HepG2 (cell line): ENCODE data around the gene VTN. TPM values are rescaled to one million over a fixed set of nuclear protein-coding genes. Genes with fewer than 3 reads are reported as not detected.

Experiments used
- AKAP8 ChIP-seq: sonication (generic); formaldehyde crosslinking; IDR thresholded peaks from 2 replicates; pipeline ENCODE4 v1.5.1; 2020; ENCODE audit warnings: mild to moderate bottlenecking, missing genetic modification reagents
- ARNTL ChIP-seq: sonication (generic); formaldehyde crosslinking; IDR thresholded peaks from 2 replicates; pipeline ENCODE4 v1.4.0; 2020; ENCODE audit warnings: mild to moderate bottlenecking, missing genetic modification reagents
- BORCS8-MEF2B ChIP-seq: sonication (generic); formaldehyde crosslinking; IDR thresholded peaks from 2 replicates; pipeline ENCODE4 v1.8.0; 2022; ENCODE audit warnings: mild to moderate bottlenecking, missing genetic modification reagents
- GTF3A ChIP-seq: sonication (generic); formaldehyde crosslinking; conservative IDR thresholded peaks from 2 replicates; pipeline ENCODE4 v1.4.0; 2020; ENCODE audit warnings: mild to moderate bottlenecking, missing genetic modification reagents
- MEIS1 ChIP-seq: sonication (generic); formaldehyde crosslinking; IDR thresholded peaks from 2 replicates; pipeline ENCODE4 v1.9.0; 2021; ENCODE audit warnings: mild to moderate bottlenecking, missing genetic modification reagents, moderate library complexity, borderline replicate concordance
- NFYC ChIP-seq: IDR thresholded peaks from 2 replicates; pipeline ENCODE4 v1.6.1; 2016; ENCODE audit warnings: missing genetic modification reagents, missing compliant biosample characterization
- NR2F1 ChIP-seq, 2 experiments: fragments of 450-650 bp in 1 of 2; formaldehyde crosslinking in 1 of 2; IDR thresholded peaks; 2 replicates each; pipeline versions ENCODE4 v1.5.0 to v1.6.1; 2016 to 2020; ENCODE audit warnings: mild to moderate bottlenecking in 1 of 2, missing compliant biosample characterization in 1 of 2, missing genetic modification reagents in 1 of 2, moderate library complexity in 1 of 2
- RBFOX2 ChIP-seq: fragments of 200-400 bp; formaldehyde crosslinking; IDR thresholded peaks from 2 replicates; pipeline ENCODE4 v1.6.1; 2017; ENCODE audit warnings: low read depth, mild to moderate bottlenecking, low read length
- SP140L ChIP-seq: sonication (generic); formaldehyde crosslinking; IDR thresholded peaks from 2 replicates; pipeline ENCODE4 v1.4.0; 2020; ENCODE audit warnings: missing genetic modification reagents, borderline replicate concordance
- STAG1 ChIP-seq: sonication (generic); formaldehyde crosslinking; IDR thresholded peaks from 2 replicates; pipeline ENCODE4 v1.4.0; 2020; ENCODE audit warnings: missing genetic modification reagents
- TEAD3 ChIP-seq: optimal IDR thresholded peaks from 2 replicates; pipeline ENCODE3; 2016; ENCODE audit warnings: borderline replicate concordance
- TOE1 ChIP-seq: sonication (generic); formaldehyde crosslinking; IDR thresholded peaks from 2 replicates; pipeline ENCODE4 v1.4.0; 2020; ENCODE audit warnings: mild to moderate bottlenecking, missing genetic modification reagents
- ZFAT ChIP-seq: sonication (generic); formaldehyde crosslinking; conservative IDR thresholded peaks from 2 replicates; pipeline ENCODE4 v1.8.1; 2023; ENCODE audit warnings: missing genetic modification reagents, inconsistent platforms
- ZNF10 ChIP-seq: sonication (generic); formaldehyde crosslinking; IDR thresholded peaks from 2 replicates; pipeline ENCODE4 v1.4.0; 2020; ENCODE audit warnings: mild to moderate bottlenecking, low read depth, missing genetic modification reagents, borderline replicate concordance
- ZNF556 ChIP-seq: sonication (generic); formaldehyde crosslinking; IDR thresholded peaks from 2 replicates; pipeline ENCODE4 v1.4.0; 2020; ENCODE audit warnings: mild to moderate bottlenecking, missing genetic modification reagents, borderline replicate concordance
- ZNF850 ChIP-seq: sonication (generic); formaldehyde crosslinking; conservative IDR thresholded peaks from 2 replicates; pipeline ENCODE4 v1.9.0; 2021; ENCODE audit warnings: mild to moderate bottlenecking, missing genetic modification reagents
- ZSCAN9 ChIP-seq: IDR thresholded peaks from 2 replicates; pipeline ENCODE4 v1.6.1; 2016; ENCODE audit warnings: borderline replicate concordance
- polyA plus RNA-seq, 8 experiments: library from polyadenylated mRNA; depleted of rRNA in 3 of 8; stranded (reverse) in 7 of 8; unstranded in 1 of 8; fragments of >200 nt; fragmentation: Illumina TruSeq in 4 of 8; extraction: Trizol in 4 of 8; gene quantifications; 2 replicates each; pipeline versions ENCODE4 v1.2.1 to v1.2.3, GENCODE V29; 2011 to 2016; ENCODE audit warnings: low read depth in 4 of 8, missing spikeins in 1 of 8, mixed read lengths in 1 of 8; ENCODE audit not compliant: insufficient read depth in 1 of 8
- total RNA-seq, 5 experiments: library from RNA; depleted of rRNA; stranded (reverse); fragments of >200 nt; fragmentation: Illumina TruSeq; extraction: Trizol; gene quantifications; 2 replicates each; pipeline ENCODE4 v1.2.3, GENCODE V29; 2016; ENCODE audit warnings: low read depth in 1 of 5
- TF ChIP-seq, protein P1 (sequence below): sonication (generic); formaldehyde crosslinking; IDR thresholded peaks from 2 replicates; pipeline ENCODE4 v1.4.0; 2020; ENCODE audit warnings: missing genetic modification reagents
- TF ChIP-seq, protein P2 (sequence below): sonication (generic); formaldehyde crosslinking; IDR thresholded peaks from 2 replicates; pipeline ENCODE4 v1.4.0; 2020; ENCODE audit warnings: missing genetic modification reagents, mild to moderate bottlenecking, borderline replicate concordance
- TF ChIP-seq, protein P3 (sequence below): IDR thresholded peaks from 2 replicates; pipeline ENCODE4 v1.6.1; 2016; ENCODE audit warnings: mild to moderate bottlenecking, missing biosample characterization, missing genetic modification reagents
- TF ChIP-seq, protein P4 (sequence below): sonication (generic); formaldehyde crosslinking; IDR thresholded peaks from 2 replicates; pipeline ENCODE4 v1.8.0; 2022; ENCODE audit warnings: missing genetic modification reagents, mild to moderate bottlenecking, borderline replicate concordance
- TF ChIP-seq, protein P5 (sequence below): conservative IDR thresholded peaks from 2 replicates; pipeline ENCODE4 v1.6.1; 2018; ENCODE audit warnings: missing genetic modification reagents

VTN gene
- total and polyA plus RNA-seq, 2 of the 13 experiments (the other 11 are each of a cell fraction or from before 2014, with no cell fraction given) = 108 to 131 TPM

DNA sequence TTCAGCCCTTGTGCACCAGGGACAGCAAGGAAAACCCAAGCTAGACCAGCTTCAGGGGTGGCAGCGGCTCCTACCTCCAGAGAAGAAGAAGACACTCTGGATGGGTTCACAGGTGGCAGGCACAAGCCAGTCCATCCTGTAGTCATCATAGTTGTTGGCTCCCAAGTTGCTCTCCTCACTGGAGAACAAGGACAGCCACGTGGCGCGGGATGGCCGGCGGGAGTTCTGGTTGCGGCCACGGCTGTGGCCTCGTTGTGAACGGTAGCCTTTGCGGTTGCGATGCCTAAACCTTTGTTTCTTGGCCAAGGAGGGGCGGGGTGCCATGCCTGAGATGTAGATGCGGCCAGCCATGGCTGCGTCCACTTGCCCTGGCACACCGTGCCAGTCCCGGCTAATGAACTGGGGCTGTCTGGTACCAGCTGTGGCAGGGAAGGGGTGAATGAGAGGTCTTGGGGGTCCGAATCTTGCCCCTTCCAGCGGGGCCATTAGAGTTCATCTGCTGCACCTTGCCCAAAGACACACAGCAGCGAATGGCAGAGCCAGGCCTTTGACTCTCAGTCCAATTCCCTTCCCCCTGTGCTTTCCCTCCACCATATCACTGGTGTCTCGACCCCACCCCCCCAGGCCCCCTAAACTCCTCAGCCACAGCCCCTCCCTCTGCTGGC, 2.3 kb downstream of the VTN start (continued):
- no peak for TF ChIP-seq STAG1 (CRISPR knock-in tag)
- TF ChIP-seq ZSCAN9 (CRISPR knock-in tag) = no peak
- TF ChIP-seq ARNTL (CRISPR knock-in tag) = 0 out of 2 replicates have a peak, but pooled peaks have one; percentile 5
- TF ChIP-seq SP140L (CRISPR knock-in tag) = no peak
- TF ChIP-seq AKAP8 (CRISPR knock-in tag) = peak; percentile 67; the same call in 1 of the 2 replicates
- TF ChIP-seq RBFOX2 = peak; percentile 58
- TF ChIP-seq TEAD3 (CRISPR knock-in tag) = no peak
- TF ChIP-seq ZNF850 (CRISPR knock-in tag) = no peak
- TF ChIP-seq MEIS1 = 0 out of 2 replicates have a peak, but pooled peaks have one; percentile 33
- no peak for TF ChIP-seq ZFAT (CRISPR knock-in tag)
- TF ChIP-seq, protein P1, sequence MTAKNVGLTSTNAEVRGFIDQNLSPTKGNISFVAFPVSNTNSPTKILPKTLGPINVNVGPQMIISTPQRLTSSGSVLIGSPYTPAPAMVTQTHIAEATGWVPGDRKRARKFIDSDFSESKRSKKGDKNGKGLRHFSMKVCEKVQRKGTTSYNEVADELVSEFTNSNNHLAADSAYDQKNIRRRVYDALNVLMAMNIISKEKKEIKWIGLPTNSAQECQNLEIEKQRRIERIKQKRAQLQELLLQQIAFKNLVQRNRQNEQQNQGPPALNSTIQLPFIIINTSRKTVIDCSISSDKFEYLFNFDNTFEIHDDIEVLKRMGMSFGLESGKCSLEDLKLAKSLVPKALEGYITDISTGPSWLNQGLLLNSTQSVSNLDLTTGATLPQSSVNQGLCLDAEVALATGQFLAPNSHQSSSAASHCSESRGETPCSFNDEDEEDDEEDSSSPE (CRISPR knock-in tag) = no peak
- TF ChIP-seq ZNF556 (CRISPR knock-in tag) = 0 out of 2 replicates have a peak, but pooled peaks have one; percentile 13
- TF ChIP-seq, protein P2, sequence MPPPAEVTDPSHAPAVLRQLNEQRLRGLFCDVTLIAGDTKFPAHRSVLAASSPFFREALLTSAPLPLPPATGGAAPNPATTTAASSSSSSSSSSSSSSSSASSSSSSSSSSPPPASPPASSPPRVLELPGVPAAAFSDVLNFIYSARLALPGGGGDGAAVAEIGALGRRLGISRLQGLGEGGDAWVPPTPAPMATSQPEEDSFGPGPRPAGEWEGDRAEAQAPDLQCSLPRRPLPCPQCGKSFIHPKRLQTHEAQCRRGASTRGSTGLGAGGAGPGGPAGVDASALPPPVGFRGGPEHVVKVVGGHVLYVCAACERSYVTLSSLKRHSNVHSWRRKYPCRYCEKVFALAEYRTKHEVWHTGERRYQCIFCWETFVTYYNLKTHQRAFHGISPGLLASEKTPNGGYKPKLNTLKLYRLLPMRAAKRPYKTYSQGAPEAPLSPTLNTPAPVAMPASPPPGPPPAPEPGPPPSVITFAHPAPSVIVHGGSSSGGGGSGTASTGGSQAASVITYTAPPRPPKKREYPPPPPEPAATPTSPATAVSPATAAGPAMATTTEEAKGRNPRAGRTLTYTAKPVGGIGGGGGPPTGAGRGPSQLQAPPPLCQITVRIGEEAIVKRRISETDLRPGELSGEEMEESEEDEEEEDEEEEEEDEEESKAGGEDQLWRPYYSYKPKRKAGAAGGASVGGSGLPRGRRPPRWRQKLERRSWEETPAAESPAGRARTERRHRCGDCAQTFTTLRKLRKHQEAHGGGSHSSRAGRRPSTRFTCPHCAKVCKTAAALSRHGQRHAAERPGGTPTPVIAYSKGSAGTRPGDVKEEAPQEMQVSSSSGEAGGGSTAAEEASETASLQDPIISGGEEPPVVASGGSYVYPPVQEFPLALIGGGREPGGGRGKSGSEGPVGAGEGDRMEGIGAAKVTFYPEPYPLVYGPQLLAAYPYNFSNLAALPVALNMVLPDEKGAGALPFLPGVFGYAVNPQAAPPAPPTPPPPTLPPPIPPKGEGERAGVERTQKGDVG = no peak
- TF ChIP-seq NFYC (CRISPR knock-in tag) = no peak
- 0 out of 2 replicates have a peak, but pooled peaks have one; percentile 74 for TF ChIP-seq BORCS8-MEF2B (CRISPR knock-in tag)
- TF ChIP-seq TOE1 (CRISPR knock-in tag) = no peak
- TF ChIP-seq, protein P3, sequence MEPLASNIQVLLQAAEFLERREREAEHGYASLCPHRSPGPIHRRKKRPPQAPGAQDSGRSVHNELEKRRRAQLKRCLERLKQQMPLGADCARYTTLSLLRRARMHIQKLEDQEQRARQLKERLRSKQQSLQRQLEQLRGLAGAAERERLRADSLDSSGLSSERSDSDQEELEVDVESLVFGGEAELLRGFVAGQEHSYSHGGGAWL = no peak
- no peak for TF ChIP-seq ZNF10 (CRISPR knock-in tag)
- no peak for TF ChIP-seq GTF3A (CRISPR knock-in tag)
- TF ChIP-seq, protein P4, sequence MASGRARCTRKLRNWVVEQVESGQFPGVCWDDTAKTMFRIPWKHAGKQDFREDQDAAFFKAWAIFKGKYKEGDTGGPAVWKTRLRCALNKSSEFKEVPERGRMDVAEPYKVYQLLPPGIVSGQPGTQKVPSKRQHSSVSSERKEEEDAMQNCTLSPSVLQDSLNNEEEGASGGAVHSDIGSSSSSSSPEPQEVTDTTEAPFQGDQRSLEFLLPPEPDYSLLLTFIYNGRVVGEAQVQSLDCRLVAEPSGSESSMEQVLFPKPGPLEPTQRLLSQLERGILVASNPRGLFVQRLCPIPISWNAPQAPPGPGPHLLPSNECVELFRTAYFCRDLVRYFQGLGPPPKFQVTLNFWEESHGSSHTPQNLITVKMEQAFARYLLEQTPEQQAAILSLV = 0 out of 2 replicates have a peak, but pooled peaks have one; percentile 39
- TF ChIP-seq, protein P5, sequence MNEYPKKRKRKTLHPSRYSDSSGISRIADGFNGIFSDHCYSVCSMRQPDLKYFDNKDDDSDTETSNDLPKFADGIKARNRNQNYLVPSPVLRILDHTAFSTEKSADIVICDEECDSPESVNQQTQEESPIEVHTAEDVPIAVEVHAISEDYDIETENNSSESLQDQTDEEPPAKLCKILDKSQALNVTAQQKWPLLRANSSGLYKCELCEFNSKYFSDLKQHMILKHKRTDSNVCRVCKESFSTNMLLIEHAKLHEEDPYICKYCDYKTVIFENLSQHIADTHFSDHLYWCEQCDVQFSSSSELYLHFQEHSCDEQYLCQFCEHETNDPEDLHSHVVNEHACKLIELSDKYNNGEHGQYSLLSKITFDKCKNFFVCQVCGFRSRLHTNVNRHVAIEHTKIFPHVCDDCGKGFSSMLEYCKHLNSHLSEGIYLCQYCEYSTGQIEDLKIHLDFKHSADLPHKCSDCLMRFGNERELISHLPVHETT (CRISPR knock-in tag) = no peak
- no peak for TF ChIP-seq NR2F1 (CRISPR knock-in tag; IDR thresholded peaks at IDR 0.05)
